ENCODE results near the gene ARSB. TPM values are rescaled to one million over a fixed set of nuclear protein-coding genes. Genes with fewer than 3 reads are reported as not detected.

The ARSB gene
- total RNA-seq (2013; cell fraction: nucleolus; rRNA removed): 20.9 and 27.4 TPM in 2 replicates
- total RNA-seq (2014; rRNA removed) (6.0 and 6.2 TPM in 2 replicates), total RNA-seq (2014; rRNA removed; fragmentation: Illumina TruSeq; extraction: Trizol) (6.2 and 6.5 TPM in 2 replicates), total RNA-seq (2021) (6.8 and 8.2 TPM in 2 replicates), polyA plus RNA-seq (2011; rRNA removed) (5.3 and 8.2 TPM in 2 replicates), polyA plus RNA-seq (2014; fragmentation: Illumina TruSeq; extraction: Trizol) (5.4 and 7.4 TPM in 2 replicates), polyA plus RNA-seq (2014; fragmentation: Nextera tagmentation; extraction: Ambion mirVana) (1 to 10 TPM; 1.2 to 1.9 TPM), polyA plus RNA-seq (2014; rRNA removed) (5.1 and 5.2 TPM in 2 replicates), polyA plus RNA-seq (2016; fragmentation: Nextera tagmentation; extraction: Ambion mirVana) (1 to 10 TPM; 6.0 to 6.3 TPM), polyA minus RNA-seq (2011; rRNA and poly(A)+ RNA removed) (8.6 and 9.4 TPM in 2 replicates), Bru-seq, nascent RNA (percentile 57 among the genes with signal in this experiment), BruChase-seq, experiment 1, labeled RNA remaining after a 6-hour chase (percentile 56 among the genes with signal in this experiment), BruChase-seq, experiment 2, labeled RNA remaining after a 2-hour chase (percentile 55 among the genes with signal in this experiment)
- 1.4 TPM for polyA plus RNA-seq (2011; ENCODE audit: low read depth)
- polyA plus RNA-seq (2011; cell fraction: cytosol; rRNA removed): 5.5 and 6.4 TPM in 2 replicates
- 1.9 and 2.8 TPM in 2 replicates for polyA plus RNA-seq (2011; cell fraction: nucleus; rRNA removed)
- 1.5 TPM in 2 replicates for polyA plus RNA-seq (2012)
- polyA minus RNA-seq (2011; cell fraction: cytosol; rRNA and poly(A)+ RNA removed): 3.2 and 3.7 TPM in 2 replicates
- 4.7 and 12.3 TPM in 2 replicates for polyA minus RNA-seq (2011; cell fraction: nucleus; rRNA and poly(A)+ RNA removed)
- long read RNA-seq, experiment 1, full-length matches to known transcripts: 1 of 4 reads
- long read RNA-seq, experiment 1, partial matches to known transcripts: 1 of 4 reads
- long read RNA-seq, experiment 1, other reads (novel, unspliced or antisense): 2 of 4 reads
- long read RNA-seq, experiment 2, partial matches to known transcripts: 1 of 13 reads
- long read RNA-seq, experiment 2, other reads (novel, unspliced or antisense): 12 of 13 reads

DNA sequence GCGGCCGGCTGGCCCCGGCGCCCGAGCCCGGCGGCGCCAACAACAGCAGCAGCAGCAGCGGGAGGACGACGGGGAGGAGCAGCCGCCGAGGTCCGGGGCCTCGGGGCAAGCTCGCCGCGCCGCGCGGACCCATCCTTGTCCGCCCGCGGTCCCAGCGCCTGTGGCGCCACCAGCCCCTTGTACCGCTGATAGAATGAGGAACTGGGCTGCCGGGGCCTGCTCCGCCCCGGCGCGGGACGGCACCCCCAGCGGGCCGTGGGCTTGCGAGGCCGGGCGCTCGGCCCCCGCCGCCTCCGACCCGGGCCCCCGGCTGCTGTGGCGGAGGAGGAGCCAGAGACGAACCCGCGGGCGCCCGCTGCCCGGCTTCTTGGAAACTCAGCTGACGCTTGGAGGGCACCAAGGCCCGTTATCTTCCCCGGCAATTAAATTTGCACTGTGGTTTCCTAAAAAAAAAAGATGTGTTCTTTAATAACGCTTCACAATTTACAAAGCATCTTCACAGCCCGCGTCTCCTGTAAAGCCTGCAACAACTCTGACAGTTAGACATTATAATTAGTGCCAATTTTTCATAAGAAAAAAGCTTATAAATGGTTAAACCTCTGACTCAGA, at the start of gene ARSB:
ARSB (minus strand) TSS at position 195 of the 609 bp plus-strand sequence; CDS start at position 133, 62 bp downstream.
- Histone ChIP-seq H3K27me3 (replicated peaks in 1 of 2; ENCODE audit: control insufficient read depth in 2 of 2, insufficient read depth in 2 of 2, low read length in 1 of 2) (no peaks in the 10 kb centered on the region), H3K36me3 (ENCODE audit: control insufficient read depth in 2 of 2, insufficient read depth in 2 of 2, low read length in 1 of 2) (no peaks in the 10 kb centered on the region), H3K4me3 (peak within 1 kb of the TSS; percentile 94), H3K9ac (ENCODE audit: control insufficient read depth, insufficient read depth, low read length) (peak within 1 kb of the TSS; percentile 85), H3K79me2 (ENCODE audit: control insufficient read depth, insufficient read depth, low read length) (peaks cover 15% of the 10 kb centered on the region), H3K9me3 (replicated peaks; ENCODE audit: control insufficient read depth, insufficient read depth, low read length) (no peaks in the 10 kb centered on the region), H3K27ac (ENCODE audit: control insufficient read depth, insufficient read depth) (peak within 1 kb of the TSS; percentile 90), H3K4me2 (ENCODE audit: control insufficient read depth, insufficient read depth) (peak within 1 kb of the TSS; percentile 90), H4K20me1 (ENCODE audit: control insufficient read depth, insufficient read depth) (no peaks in the 10 kb centered on the region), H3K4me1 (ENCODE audit: control insufficient read depth, insufficient read depth, low read length) (peaks cover 9% of the 10 kb centered on the region; the same call in 1 of the 2 replicates), H2AFZ (ENCODE audit: control insufficient read depth, low read depth, low read length) (peak within 1 kb of the TSS; percentile 83)
- POLR2A ChIA-PET: interaction anchor here (0.6 to 1.4 kb wide), 5 partner anchors 23 to 1529 kb away, joined by 3 to 5 read pairs (median 4); no protein-coding TSS in a partner anchor
- intact Hi-C loops (cut with micrococcal nuclease; ENCODE audit: unreplicated experiment): loop anchor here (2.0 kb wide), 1 partner anchor 252 kb away; the partner anchor contains the start of gene JMY
- in situ Hi-C loops (cut with MboI): no loop called here
- CTCF ChIA-PET: interaction anchor here (1.0 to 4.6 kb wide), 11 partner anchors 9 to 147 kb away, joined by 3 to 61 read pairs (median 4); no protein-coding TSS in a partner anchor
- SMC1A ChIA-PET (ENCODE audit: uncharacterized antibody, unreplicated experiment): interaction anchor here (0.5 to 3.7 kb wide), 12 partner anchors 10 to 624 kb away, joined by 3 to 22 read pairs (median 3); no protein-coding TSS in a partner anchor
- ATAC-seq (peak; percentile 54), FAIRE-seq (no peak), DNase-seq (ENCODE audit: low read depth, low spot score) (no peak)
- TSS peak; percentile 83 for BruUV-seq (replicated peaks)
- WGBS (ENCODE audit: insufficient coverage, insufficient replicate concordance, low lambda C conversion rate, missing lambda C conversion rate): under 1% methylated on average over 45 of the region's 57 CpGs
- RAD21 ChIA-PET (ENCODE audit: unreplicated experiment): interaction anchor here (0.8 to 3.8 kb wide), 12 partner anchors 9 to 441 kb away, joined by 3 to 19 read pairs (median 4); no protein-coding TSS in a partner anchor
- TF ChIP-seq BCL11A (IDR thresholded peaks at IDR 0.05; ENCODE audit: low read depth, low read length) (no peak), SP1 (IDR thresholded peaks at IDR 0.05; ENCODE audit: low read depth, low read length) (no peak), SUZ12 (IDR thresholded peaks at IDR 0.05; ENCODE audit: unreplicated experiment) (no peak), BHLHE40 (IDR thresholded peaks at IDR 0.05; ENCODE audit: borderline replicate concordance in 1 of 2, low read depth in 2 of 2, low read length in 1 of 2) (no peak; a peak in 1 of 4 replicates), WRNIP1 (IDR thresholded peaks at IDR 0.05; ENCODE audit: borderline replicate concordance, low read depth, low read length) (no peak), POLR2AphosphoS5 (IDR thresholded peaks at IDR 0.05; ENCODE audit: low read length) (peak; percentile 69; the same call in 1 of the 2 replicates), CREM (IDR thresholded peaks at IDR 0.05; ENCODE audit: low read depth) (no peak), RCOR1 (conservative IDR thresholded peaks at IDR 0.05; ENCODE audit: low read depth, low read length) (0 out of 2 replicates have a peak, but pooled peaks have one; percentile 61), ZNF24 (IDR thresholded peaks at IDR 0.05) (no peak), KLF5 (IDR thresholded peaks at IDR 0.05; ENCODE audit: partially characterized antibody) (no peak), HDGF (IDR thresholded peaks at IDR 0.05) (no peak)
- TF ChIP-seq, protein P1, sequence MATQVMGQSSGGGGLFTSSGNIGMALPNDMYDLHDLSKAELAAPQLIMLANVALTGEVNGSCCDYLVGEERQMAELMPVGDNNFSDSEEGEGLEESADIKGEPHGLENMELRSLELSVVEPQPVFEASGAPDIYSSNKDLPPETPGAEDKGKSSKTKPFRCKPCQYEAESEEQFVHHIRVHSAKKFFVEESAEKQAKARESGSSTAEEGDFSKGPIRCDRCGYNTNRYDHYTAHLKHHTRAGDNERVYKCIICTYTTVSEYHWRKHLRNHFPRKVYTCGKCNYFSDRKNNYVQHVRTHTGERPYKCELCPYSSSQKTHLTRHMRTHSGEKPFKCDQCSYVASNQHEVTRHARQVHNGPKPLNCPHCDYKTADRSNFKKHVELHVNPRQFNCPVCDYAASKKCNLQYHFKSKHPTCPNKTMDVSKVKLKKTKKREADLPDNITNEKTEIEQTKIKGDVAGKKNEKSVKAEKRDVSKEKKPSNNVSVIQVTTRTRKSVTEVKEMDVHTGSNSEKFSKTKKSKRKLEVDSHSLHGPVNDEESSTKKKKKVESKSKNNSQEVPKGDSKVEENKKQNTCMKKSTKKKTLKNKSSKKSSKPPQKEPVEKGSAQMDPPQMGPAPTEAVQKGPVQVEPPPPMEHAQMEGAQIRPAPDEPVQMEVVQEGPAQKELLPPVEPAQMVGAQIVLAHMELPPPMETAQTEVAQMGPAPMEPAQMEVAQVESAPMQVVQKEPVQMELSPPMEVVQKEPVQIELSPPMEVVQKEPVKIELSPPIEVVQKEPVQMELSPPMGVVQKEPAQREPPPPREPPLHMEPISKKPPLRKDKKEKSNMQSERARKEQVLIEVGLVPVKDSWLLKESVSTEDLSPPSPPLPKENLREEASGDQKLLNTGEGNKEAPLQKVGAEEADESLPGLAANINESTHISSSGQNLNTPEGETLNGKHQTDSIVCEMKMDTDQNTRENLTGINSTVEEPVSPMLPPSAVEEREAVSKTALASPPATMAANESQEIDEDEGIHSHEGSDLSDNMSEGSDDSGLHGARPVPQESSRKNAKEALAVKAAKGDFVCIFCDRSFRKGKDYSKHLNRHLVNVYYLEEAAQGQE (IDR thresholded peaks at IDR 0.05; ENCODE audit: low read depth, low read length): no peak
- TF ChIP-seq, protein P2, sequence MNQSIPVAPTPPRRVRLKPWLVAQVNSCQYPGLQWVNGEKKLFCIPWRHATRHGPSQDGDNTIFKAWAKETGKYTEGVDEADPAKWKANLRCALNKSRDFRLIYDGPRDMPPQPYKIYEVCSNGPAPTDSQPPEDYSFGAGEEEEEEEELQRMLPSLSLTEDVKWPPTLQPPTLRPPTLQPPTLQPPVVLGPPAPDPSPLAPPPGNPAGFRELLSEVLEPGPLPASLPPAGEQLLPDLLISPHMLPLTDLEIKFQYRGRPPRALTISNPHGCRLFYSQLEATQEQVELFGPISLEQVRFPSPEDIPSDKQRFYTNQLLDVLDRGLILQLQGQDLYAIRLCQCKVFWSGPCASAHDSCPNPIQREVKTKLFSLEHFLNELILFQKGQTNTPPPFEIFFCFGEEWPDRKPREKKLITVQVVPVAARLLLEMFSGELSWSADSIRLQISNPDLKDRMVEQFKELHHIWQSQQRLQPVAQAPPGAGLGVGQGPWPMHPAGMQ (IDR thresholded peaks at IDR 0.05; ENCODE audit: borderline replicate concordance): no peak

Measured in GM12878 (cell line).